Rectal smooth muscle tissue (tissue), 1 donor: ENCODE results near the gene SMYD2.

ENCODE experiments used
- H3K27ac ChIP-seq: one replicate; pipeline ENCODE4 v1.7.0; 2013; ENCODE audit warnings: low read depth, low read length, inconsistent platforms
- H3K27me3 ChIP-seq: one replicate; pipeline ENCODE4 v1.7.0; 2013; ENCODE audit warnings: low read length; ENCODE audit not compliant: control insufficient read depth, insufficient read depth
- H3K36me3 ChIP-seq: one replicate; pipeline ENCODE4 v1.7.0; 2013; ENCODE audit warnings: low read length; ENCODE audit not compliant: control insufficient read depth, insufficient read depth
- H3K4me1 ChIP-seq: one replicate; pipeline ENCODE4 v1.7.0; 2013; ENCODE audit warnings: low read length; ENCODE audit not compliant: control insufficient read depth, insufficient read depth
- H3K4me3 ChIP-seq: one replicate; pipeline ENCODE4 v1.7.0; 2013; ENCODE audit warnings: low read length
- H3K9ac ChIP-seq: one replicate; pipeline ENCODE4 v1.7.0; 2013; ENCODE audit warnings: low read length

The SMYD2 gene

DNA sequence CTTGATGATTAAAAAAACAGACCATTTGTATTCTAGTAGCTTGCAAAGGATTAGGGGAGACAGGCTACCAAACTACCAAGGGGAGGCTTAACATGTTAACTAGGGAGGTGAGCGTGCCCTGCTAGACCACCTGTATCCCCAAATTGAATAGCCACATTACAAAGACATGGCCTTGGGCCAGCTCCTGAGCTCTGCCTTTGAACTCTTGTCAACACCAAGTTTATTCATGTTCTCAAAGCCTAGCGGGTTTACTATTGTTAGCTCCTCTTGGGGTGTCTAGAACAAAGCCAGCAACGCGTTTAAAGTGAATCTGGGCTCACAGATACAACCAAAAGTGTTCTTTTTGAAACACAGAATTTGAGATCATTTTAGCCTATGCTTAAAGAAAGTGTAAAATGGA, 36.3 kb downstream of the SMYD2 start:
- Histone ChIP-seq H3K4me3 (no peak overlapping the region), H3K4me1 (no peaks in the 10 kb centered on the region), H3K27ac (no peak overlapping the region), H3K27me3 (no peaks in the 10 kb centered on the region), H3K9ac (no peak overlapping the region), H3K36me3 (no peaks in the 10 kb centered on the region)

DNA sequence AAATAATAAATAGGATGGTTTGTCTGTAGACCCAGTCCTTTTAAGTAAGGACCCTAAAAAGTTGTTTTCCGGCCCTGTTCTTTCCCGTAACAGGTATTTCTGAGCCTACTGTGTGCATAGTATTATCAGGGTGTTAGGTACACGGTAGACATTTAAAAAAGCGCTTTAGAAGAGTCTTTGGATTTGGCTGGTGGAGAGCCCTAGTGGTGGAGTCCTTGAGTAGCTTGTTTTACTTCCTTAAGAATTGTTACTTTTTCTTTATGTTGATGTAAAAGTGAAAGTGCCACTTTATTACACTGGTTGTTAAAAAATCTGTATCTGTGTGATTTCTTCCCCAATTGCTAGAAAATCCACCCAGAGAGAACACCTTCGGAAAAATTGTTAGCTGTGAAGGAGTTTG, 36.8 kb downstream of the SMYD2 start:
- Histone ChIP-seq H3K36me3 (no peaks in the 10 kb centered on the region), H3K4me1 (no peaks in the 10 kb centered on the region), H3K27ac (no peak overlapping the region), H3K4me3 (no peak overlapping the region), H3K9ac (no peak overlapping the region), H3K27me3 (no peaks in the 10 kb centered on the region)

DNA sequence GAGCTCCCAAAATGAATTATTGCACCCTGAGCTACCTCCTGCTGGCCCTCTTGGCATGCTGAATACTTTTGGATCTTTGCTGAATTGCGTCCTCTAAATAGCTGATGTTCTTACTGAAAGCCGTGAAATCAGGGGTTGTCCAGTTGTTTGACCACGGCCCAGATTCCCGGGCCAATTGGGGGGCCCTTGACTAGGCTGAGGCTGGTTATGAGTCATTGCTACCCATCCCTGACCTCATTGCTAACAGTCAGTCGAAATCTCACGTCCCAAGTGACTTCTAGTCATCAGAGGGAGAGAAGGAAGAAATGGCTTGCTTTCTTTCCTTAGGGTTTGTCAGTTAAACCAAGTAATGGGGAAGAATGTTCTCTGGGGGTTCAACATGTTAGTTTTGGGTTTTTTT, 37.4 kb downstream of the SMYD2 start:
- no peaks in the 10 kb centered on the region for H3K4me1 ChIP-seq
- no peaks in the 10 kb centered on the region for H3K27me3 ChIP-seq
- H3K27ac ChIP-seq, result no peak overlapping the region
- no peak overlapping the region for H3K4me3 ChIP-seq
- H3K36me3 ChIP-seq, result no peaks in the 10 kb centered on the region
- H3K9ac ChIP-seq, result no peak overlapping the region

DNA sequence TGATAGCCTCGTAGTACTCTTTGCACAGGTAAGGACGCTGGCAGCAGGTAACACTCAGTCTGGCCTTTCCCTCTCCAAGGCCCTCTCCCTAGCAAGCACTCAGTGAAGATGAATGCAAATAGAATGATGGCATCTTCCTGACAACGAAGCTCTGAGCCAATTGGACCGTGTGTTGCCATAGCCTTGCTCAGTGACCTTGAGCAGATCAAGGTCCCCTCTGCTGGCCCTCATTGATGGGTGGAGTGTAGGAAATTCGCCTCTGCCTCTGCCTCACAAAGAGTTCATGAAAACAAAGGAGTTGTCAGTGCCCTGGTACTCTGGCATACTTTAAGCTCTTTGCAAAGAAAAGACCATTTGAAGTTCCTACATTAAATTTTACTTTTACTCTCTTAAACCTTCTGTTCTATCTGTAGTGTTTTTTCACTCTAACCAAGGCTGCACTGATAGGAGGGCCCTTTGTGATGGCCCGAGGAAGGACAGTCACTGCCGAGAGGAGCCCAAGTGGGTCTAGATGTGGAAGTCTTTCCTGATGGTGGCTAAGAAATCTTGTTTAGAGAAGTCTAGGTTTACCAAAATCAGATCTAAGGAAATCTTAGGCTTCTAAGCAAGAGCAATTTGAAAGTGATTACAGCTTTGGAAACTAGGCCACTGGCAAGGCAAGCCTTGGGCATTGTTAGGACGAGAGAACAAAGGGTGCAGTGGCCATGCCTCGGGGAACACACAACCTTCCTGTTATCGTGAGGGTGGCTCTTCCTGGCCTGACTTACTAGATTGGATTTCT, 38.2 kb downstream of the SMYD2 start:
- H3K9ac ChIP-seq, result no peak overlapping the region
- no peaks in the 10 kb centered on the region for H3K27me3 ChIP-seq
- H3K4me3 ChIP-seq, result no peak overlapping the region
- H3K27ac ChIP-seq, result no peak overlapping the region
- H3K36me3 ChIP-seq, result no peaks in the 10 kb centered on the region
- H3K4me1 ChIP-seq, result no peaks in the 10 kb centered on the region

DNA sequence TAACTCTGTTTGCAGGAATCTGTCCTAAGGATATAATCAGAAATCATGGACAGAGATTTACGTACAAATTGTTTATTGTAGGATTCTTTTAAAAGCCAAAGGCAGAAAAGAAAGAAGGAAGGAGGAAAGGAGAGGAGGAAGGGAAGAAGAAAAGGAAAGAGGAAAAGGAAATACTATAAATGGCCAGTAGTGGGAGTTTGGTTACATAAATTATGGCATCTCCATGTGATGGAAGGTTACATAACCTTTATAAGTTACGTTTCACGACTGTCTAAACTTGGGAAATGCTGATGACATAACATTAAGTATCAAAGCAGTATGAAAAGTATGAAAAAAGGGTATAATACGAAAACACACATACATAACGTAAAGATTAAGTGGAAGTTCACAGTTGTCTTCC, 39.0 kb downstream of the SMYD2 start:
- Histone ChIP-seq H3K4me1 (no peaks in the 10 kb centered on the region), H3K4me3 (no peak overlapping the region), H3K36me3 (no peaks in the 10 kb centered on the region), H3K9ac (no peak overlapping the region), H3K27ac (no peak overlapping the region), H3K27me3 (no peaks in the 10 kb centered on the region)

DNA sequence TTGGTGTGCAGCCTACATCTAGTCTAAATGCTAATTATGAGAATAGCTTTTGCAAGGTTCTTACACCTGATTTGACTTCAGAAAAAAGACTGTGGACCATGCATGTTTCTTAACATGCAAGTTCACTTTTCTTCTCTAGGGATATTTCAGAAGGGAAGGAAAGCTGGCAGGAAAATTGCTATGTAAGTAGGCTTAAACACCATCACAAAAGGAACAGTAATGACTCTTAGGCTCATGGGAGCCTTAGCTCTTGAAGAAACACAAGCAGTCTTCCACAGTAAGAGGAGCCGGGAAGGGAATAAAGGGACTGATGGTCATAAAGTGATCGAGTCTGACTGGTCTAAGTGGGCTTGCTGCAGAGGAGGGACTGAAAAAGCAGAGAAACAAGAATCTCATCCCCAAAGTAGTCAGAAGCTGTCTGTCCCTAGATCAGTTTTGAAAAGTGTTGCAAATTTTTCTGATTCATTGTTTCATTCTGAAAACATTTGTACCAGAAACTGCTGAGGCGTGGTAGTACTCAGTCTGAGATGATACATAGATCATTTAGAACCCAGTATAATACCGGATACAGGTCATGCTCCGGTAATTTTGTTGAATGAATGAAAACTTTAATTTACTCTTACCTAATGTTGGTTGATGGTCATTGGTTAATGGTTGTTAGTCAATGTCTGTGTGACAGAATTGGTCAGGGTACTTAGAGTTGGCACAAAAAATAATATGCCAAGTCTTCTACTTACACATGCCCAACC, 40.9 kb downstream of the SMYD2 start:
- H3K36me3 ChIP-seq, result no peaks in the 10 kb centered on the region

DNA sequence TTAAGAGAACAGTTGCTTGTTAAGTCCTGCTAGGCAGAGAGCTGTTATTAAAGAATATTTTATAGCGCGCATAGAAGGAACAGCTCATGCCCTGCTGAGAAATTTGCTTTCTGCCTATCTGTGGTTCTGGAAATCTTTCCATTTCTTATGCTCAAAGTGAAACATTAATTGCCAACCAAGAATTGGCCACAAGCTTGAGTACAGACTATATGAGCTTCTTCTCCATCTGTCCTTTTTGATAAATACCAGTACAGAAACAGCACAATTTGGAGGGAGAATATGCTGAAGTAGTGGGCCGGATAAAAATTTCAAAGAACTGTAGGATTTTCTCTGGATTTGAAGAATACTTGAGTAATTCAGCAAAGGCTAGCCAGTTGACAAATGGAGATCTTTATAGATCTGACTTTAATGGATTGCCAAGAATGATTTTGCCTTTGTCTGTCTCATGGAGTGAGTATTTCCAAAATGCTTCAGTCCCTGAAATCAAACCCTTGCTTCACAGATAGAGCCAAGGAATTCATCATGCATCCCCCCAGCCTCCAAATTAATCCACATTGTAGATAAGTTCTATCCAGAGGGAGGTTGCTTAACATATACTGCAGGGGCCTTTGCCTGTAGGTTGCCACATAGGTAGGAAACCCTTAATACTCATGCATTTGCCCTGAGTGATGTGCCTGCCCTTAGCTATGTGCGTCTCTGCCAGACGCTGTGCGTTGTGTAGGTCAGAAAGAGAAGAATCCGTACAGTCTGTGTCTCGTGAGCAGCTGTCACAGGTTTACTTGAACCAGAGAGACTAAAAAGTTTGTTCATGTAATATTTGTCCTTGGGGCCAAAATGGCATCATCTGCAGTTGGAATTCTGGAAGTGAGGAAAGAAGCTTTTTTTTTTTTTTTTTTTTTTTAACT, 44.2 kb downstream of the SMYD2 start:
- H3K27ac ChIP-seq, result no peak overlapping the region
- H3K27me3 ChIP-seq, result no peaks in the 10 kb centered on the region
- no peak overlapping the region for H3K4me3 ChIP-seq
- no peak overlapping the region for H3K9ac ChIP-seq
- no peaks in the 10 kb centered on the region for H3K36me3 ChIP-seq
- no peaks in the 10 kb centered on the region for H3K4me1 ChIP-seq

More for the DNA sequence above, 40.9 kb downstream of the SMYD2 start:
- Histone ChIP-seq H3K27me3 (no peaks in the 10 kb centered on the region), H3K27ac (no peak overlapping the region), H3K4me1 (no peaks in the 10 kb centered on the region), H3K4me3 (no peak overlapping the region), H3K9ac (no peak overlapping the region)

DNA sequence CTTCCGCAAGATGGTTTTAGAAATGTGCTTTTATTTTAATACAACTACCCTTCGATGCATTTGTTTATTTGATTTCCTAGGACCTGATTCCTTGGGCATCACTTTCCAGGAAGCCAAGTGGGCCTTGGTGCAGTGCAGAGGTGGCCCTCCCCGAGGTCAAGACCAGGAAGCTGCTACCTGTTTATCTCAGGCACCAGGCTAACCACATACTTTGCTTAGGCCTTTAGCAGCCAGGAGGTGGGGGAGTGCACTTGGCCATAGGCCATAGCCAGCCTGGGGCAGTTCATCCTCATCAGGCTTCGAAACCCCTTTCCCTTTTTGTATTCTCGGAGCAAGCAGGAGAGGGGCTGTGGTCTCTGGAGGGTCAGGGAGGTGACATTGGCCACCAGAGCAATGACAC, 45.4 kb downstream of the SMYD2 start:
- no peaks in the 10 kb centered on the region for H3K4me1 ChIP-seq
- no peak overlapping the region for H3K27ac ChIP-seq
- H3K27me3 ChIP-seq, result no peaks in the 10 kb centered on the region
- no peak overlapping the region for H3K4me3 ChIP-seq
- H3K36me3 ChIP-seq, result no peaks in the 10 kb centered on the region
- H3K9ac ChIP-seq, result no peak overlapping the region

DNA sequence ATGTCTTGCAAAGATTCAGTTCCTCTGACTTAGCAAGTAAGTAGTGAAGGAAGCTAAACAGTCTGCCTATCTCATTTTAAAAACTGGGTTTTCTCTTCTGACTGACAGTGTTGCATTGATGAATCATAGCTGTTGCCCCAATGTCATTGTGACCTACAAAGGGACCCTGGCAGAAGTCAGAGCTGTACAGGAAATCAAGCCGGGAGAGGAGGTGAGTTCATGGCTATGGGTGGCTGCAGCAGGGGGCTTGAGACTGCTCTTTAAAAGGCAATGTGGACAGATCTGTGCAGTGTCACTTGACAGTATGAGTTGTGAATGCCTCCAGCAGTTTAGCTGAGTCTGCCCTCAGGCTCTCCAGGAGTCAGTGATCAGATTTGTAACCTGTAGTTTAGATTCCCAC, 46.6 kb downstream of the SMYD2 start:
- Histone ChIP-seq H3K27me3 (no peaks in the 10 kb centered on the region), H3K4me1 (no peaks in the 10 kb centered on the region), H3K36me3 (no peaks in the 10 kb centered on the region), H3K4me3 (no peak overlapping the region), H3K9ac (no peak overlapping the region), H3K27ac (no peak overlapping the region)

DNA sequence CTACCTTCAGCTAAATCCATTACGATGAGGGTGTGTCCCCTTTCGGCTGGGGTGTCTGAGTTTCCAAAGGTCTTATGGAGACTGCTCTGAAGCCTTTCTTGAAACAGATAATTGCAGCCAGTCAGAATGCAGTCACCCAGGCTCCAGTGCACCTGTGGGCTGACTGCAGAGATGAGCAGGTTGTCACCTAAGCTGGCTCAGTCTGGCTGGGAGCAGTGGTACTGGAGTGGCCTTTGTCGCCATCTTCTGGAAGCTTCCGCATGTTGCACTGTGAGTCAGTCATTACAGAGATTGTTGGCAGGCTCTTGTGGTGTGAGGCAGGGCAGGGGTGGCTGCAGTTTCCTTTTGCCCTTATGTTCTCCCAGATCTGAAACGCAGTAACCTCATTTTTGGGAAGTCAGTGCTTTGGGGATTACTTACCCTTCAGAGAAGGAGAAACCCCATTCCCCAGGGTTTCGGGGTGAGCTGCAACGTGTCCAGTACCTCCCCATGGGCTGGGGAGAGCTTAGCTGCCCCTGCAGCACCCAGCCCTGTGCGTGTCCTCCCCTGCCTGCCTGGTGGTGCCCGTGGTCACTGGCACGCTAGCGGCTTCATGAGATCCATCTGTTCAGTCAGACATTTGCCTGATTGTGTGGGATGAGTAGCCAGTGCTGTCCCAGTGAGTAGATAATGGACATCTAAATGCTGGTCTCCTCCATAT, 48.0 kb downstream of the SMYD2 start:
- Histone ChIP-seq H3K9ac (no peak overlapping the region), H3K27me3 (no peaks in the 10 kb centered on the region), H3K4me1 (peaks cover 5% of the 10 kb centered on the region), H3K4me3 (no peak overlapping the region), H3K36me3 (no peaks in the 10 kb centered on the region), H3K27ac (no peak overlapping the region)

DNA sequence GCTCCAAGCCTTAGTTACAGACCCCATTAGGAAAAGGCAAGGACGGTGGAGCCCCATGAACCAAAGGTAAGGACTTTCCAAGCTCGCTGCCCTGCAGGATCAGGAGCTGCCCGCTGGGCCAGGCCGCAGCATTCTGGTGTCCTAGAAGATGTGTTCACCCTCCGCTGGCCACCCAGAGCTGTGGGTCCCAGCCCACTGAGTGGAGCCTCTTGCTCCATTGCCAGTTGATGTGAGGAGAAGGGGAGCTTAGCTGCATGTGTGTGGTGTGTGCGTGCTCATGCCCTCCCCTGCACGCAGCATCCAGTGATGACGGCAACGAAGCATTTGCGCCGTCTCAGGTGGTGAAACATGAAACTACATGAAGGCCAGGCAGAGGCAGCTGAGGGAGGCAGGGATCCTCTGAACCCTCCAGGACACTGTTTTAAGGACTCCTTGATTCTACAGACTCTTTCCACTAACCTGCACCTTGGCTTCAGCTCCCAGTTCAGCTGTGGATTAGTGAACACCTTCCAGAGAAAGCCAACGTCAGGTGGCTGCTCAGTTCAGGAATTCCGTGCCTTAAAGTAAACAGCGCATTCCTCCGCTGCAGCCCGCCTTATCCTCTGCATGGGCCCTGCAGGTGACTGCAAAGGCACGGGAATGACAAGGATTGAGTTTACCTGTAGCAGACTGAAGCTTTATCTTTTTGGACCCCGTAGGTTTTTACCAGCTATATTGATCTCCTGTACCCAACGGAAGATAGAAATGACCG, 48.7 kb downstream of the SMYD2 start:
- no peak overlapping the region for H3K27ac ChIP-seq
- H3K4me3 ChIP-seq, result no peak overlapping the region
- no peaks in the 10 kb centered on the region for H3K36me3 ChIP-seq
- peaks cover 5% of the 10 kb centered on the region for H3K4me1 ChIP-seq
- H3K27me3 ChIP-seq, result no peaks in the 10 kb centered on the region
- no peak overlapping the region for H3K9ac ChIP-seq
